Activated T-cell treated with anti-CD3 and anti-CD28 coated beads, Interleukin-2, amount 50 U/mL, for 72 hours (primary cell): Measurements from ENCODE around the gene PNPLA3. TPM values are rescaled to one million over a fixed set of nuclear protein-coding genes. Genes with fewer than 3 reads are reported as not detected.

Source experiments
- ATAC-seq, 2 donors: fragments of 150-1000 bp; cut with Tn5 transposase; replicated peaks in 1 of 2; 2 replicates each; pipeline ENCODE4 v1.10.0; 2021; ENCODE audit warnings: moderate library complexity in 2 of 2, mild to moderate bottlenecking in 1 of 2
- DNase-seq, 2 donors: peaks; one replicate each; pipeline ENCODE4 v3.0.0; 2021 to 2022; ENCODE audit warnings: mixed read lengths in 1 of 2
- H3K27ac Mint-ChIP-seq: one replicate; pipeline ENCODE4 v1.8.0; 2022; ENCODE audit warnings: mild to moderate bottlenecking, moderate library complexity, mixed read lengths
- H3K27me3 Mint-ChIP-seq: one replicate; pipeline ENCODE4 v1.8.0; 2022; ENCODE audit warnings: low read depth, mixed read lengths
- H3K36me3 Mint-ChIP-seq, 2 donors: one replicate each; pipeline ENCODE4 v1.8.0; 2022; ENCODE audit warnings: mixed read lengths in 2 of 2, mild to moderate bottlenecking in 1 of 2; ENCODE audit not compliant: insufficient read depth in 2 of 2
- H3K4me1 Mint-ChIP-seq: one replicate; pipeline ENCODE4 v1.8.0; 2022; ENCODE audit warnings: low read depth, mixed read lengths
- H3K4me3 Mint-ChIP-seq, 2 donors: one replicate each; pipeline ENCODE4 v1.8.0; 2022; ENCODE audit warnings: mild to moderate bottlenecking in 2 of 2, mixed read lengths in 2 of 2, moderate library complexity in 2 of 2
- H3K9me3 Mint-ChIP-seq, 2 donors: one replicate each; pipeline ENCODE4 v1.8.0; 2022; ENCODE audit warnings: mixed read lengths in 2 of 2
- total RNA-seq, 2 donors: library from RNA; stranded (reverse); gene quantifications; one replicate each; pipeline ENCODE4 v1.2.3, GENCODE V29; 2022

PNPLA3 gene
- total RNA-seq, 2 donors from 2014 or later = 0.25 to 0.60 TPM

DNA sequence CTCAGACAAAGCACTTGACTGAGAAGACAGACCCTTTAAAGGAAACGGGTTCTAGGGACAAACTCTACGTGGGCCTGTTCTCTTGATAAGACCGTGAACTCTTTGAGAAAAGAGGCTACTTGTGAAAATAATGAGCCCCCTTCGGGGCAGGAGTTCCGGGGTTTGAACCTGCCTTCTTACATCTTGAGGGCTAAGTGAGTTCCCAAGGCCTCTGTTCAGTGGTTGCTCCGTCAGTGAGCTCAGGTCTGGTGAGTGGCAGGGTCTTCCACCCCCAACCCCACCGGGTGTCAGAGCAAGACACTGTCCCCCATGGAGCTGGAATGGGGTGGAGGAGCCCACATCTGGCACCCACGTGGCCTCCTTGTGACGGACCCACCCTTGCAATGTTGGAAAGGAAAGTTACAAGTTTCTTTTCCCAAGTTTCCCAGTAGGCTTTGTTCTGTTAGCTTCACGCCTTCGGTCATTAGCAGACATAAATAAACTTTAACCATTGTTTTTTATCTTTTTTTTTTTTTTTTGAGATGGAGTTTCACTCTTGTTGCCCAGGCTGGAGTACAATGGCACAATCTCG is 25.3 kb downstream of the PNPLA3 start:
- no peak for ATAC-seq
- Mint-ChIP-seq H3K27me3 (peaks cover 4% of the 10 kb centered on the region), H3K4me1 (peaks cover 13% of the 10 kb centered on the region), H3K4me3 (no peak overlapping the region), H3K9me3 (no peaks in the 10 kb centered on the region), H3K36me3 (no peaks in the 10 kb centered on the region), H3K27ac (no peak overlapping the region)
- no peak for DNase-seq

DNA sequence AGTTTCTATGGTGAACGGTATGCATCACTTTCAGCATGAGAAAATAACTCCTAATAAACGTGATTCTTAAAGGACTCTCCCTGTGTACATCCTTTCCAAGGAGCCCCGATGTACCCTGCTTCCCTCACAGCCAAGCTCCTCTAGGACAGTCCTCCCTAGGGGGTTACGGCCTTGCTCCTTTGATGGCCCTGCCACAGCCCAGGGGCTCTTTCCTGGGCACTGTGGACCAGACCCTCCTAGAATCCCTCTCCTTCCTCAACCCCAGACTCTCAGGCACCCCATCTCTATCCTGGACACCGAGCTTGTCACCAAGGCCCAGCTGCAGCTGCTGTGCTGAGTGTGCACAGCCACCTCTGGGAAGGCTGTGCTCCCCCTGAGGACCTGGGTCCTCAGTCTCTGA is 27.8 kb downstream of the PNPLA3 start:
- H3K4me1 Mint-ChIP-seq = peaks cover 21% of the 10 kb centered on the region
- ATAC-seq = no peak
- no peaks in the 10 kb centered on the region for H3K9me3 Mint-ChIP-seq
- no peak overlapping the region for H3K27ac Mint-ChIP-seq
- no peak overlapping the region for H3K4me3 Mint-ChIP-seq
- no peak for DNase-seq
- no peaks in the 10 kb centered on the region for H3K27me3 Mint-ChIP-seq
- H3K36me3 Mint-ChIP-seq = peaks cover 2 to 3% of the 10 kb centered on the region in 2 donors

DNA sequence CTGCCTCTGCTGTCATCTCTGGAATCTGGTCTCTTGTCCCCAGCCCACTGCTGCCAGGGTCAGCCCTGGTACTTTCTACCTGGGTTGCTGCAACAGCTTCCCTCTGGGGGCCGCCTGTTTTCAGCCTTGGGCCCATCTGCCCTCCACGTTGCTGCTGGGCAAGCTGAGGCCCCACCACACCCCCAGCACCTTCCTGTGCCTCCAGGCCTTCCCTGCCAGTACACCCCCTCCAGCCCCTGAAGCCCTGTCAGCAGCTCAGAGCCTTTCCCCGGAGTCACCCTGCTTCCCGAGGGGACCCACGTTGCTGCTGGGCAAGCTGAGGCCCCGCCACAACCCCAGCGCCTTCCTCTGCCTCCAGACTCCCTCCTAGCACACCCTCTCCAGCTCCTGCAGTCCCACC is 28.4 kb downstream of the PNPLA3 start:
- H3K27ac Mint-ChIP-seq = no peak overlapping the region
- no peak overlapping the region for H3K4me3 Mint-ChIP-seq
- H3K36me3 Mint-ChIP-seq = peaks cover 2 to 3% of the 10 kb centered on the region in 2 donors
- H3K4me1 Mint-ChIP-seq = peaks cover 26% of the 10 kb centered on the region
- H3K27me3 Mint-ChIP-seq = no peaks in the 10 kb centered on the region
- DNase-seq (no peak), ATAC-seq (no peak)
- H3K9me3 Mint-ChIP-seq = no peaks in the 10 kb centered on the region

DNA sequence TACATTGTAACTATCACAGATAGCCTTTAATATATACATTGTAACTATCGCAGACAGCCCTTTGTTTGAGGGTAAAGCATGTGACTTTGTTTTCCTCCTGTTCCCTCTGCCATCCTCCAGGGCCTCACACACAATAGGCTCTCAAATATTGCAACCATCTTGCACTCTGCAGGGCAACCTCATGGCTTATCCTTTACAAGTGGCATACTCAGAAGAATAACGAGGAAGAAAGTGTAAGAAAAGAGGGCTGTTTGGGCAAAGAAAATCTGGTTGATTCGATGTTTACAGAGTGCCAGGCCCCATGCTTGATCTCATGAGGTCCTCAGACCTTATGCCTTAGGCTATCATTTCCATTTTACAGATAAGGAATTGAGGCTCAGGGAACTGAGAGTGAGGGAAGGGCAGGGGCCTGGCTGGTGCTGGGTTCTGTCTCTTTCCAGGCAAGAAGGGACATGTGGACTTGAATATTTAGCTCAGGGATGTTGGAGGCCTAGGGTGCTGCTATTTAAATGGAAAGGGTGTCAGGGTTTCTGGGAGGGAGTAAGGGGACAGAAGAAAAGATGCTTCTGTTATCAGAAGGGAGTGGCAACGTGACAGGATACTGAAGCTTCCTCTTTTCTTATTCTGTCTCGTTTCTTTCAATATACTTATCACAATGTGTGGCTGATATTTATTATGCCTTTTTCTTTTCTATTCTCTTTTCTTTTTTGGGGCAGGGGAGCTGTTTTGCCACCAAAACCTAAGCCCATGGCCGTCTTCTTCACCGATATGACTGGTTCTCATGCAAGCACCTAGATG is 30.6 kb downstream of the PNPLA3 start:
- no peaks in the 10 kb centered on the region for H3K27me3 Mint-ChIP-seq
- no peak for ATAC-seq
- peaks cover 37% of the 10 kb centered on the region for H3K4me1 Mint-ChIP-seq
- H3K36me3 Mint-ChIP-seq = peaks cover 3 to 4% of the 10 kb centered on the region in 2 donors
- H3K9me3 Mint-ChIP-seq = no peaks in the 10 kb centered on the region
- no peak for DNase-seq
- peak overlapping the region; percentile 91 to 100 for H3K4me3 Mint-ChIP-seq
- peak overlapping the region; percentile 77 for H3K27ac Mint-ChIP-seq

DNA sequence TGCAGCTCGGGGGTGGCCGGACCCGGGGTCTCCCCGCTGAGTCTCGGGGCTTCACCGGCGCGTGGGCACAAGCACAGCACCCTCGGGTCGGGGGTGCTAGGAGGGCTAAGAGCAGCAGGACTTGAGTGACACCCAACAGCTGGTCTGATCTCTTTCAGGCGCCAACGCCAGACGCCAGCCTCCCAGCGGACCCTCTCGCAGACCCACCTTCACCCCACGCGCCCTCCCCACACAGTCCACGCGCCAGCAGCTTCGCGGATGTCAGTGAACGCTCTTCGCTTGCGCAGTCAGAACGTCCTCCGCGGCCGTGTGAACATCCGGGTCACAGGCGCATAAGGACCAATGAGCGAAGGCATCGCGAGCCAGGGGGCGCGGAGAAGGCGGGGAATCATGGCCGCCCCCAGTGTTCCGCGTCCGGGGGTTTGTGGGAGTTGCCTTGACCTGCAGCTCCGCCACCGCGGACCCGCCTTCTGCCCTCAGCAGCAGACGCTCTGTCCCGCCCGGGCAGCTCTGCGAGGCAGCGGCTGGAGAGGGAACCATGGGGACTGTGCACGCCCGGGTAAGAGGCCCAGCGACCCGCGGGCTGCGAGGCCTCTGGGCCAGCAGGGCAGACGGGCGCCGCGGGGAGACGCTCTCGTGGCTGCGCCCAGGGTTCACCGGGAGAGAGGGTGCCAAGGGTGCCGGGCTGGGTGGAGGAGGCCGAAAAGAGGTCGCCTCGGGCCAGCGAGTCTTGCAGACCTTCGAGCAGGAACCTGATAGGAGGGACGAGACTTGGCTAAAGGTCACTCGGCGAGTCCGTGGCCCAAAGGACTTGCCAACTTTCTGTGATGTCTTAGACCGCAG is 31.7 kb downstream of the PNPLA3 start, which contains the start of gene SAMM50:
Gene SAMM50, plus strand, starts transcription at position 403 of the 843 bp plus-strand sequence. Its CDS starts 136 bp downstream, at position 539.
- peak within 1 kb of the TSS; percentile 91 to 100 for H3K4me3 Mint-ChIP-seq
- H3K36me3 Mint-ChIP-seq = peaks cover 3 to 4% of the 10 kb centered on the region in 2 donors
- H3K4me1 Mint-ChIP-seq = peaks cover 37% of the 10 kb centered on the region
- peak within 1 kb of the TSS; percentile 97 for H3K27ac Mint-ChIP-seq
- no peaks in the 10 kb centered on the region for H3K9me3 Mint-ChIP-seq
- no peaks in the 10 kb centered on the region for H3K27me3 Mint-ChIP-seq
- peak; percentile 96 to 97 for ATAC-seq
- peak; percentile 93 to 94 for DNase-seq

DNA sequence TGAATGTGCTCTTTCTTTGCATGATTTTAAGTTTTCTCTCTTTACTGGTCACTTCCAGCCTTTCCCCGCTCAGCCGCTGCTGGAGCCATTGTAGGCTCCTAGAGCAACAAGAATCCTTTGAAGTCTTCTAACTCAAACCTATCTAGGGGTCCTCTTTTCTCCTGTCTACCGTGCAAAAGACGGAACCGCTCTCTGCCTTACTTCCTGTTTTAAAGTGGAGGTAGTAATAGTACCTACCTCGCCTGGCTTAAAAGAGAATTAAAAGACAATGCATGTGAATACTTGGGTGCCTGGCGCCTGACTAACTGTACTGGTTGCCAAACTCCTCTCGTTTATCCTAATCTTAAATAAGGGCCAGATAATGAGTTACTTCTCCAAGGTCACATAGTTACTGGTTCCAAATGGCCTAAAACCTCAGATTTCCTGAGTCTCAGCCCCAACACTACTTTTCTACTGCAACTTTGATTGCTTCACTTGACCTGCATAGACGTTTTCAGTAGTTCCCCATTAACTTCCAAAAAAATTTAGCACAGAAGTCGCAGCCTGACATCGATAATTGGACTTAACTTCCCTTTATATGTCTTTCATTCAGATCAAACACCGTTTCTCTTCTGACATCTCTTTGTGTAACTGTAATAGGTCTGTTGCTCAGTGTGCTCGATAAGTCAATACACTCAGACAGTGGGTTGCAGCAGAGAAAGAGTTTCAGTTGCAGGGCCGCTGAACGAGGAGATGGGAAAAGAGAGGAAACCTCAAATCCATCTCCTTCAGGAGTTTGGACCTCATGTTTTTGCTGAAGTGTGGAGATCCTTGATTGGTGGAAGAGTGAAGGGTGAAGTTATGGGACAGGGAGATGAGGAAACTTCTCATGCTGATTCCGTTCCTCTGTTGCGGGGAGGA is 32.5 kb downstream of the PNPLA3 start:
- ATAC-seq (no peak), DNase-seq (no peak)
- H3K4me3 Mint-ChIP-seq = peak overlapping the region; percentile 91 to 100
- peak overlapping the region; percentile 97 for H3K27ac Mint-ChIP-seq
- peaks cover 3 to 4% of the 10 kb centered on the region in 2 donors for H3K36me3 Mint-ChIP-seq
- no peaks in the 10 kb centered on the region for H3K9me3 Mint-ChIP-seq
- peaks cover 37% of the 10 kb centered on the region for H3K4me1 Mint-ChIP-seq
- no peaks in the 10 kb centered on the region for H3K27me3 Mint-ChIP-seq

DNA sequence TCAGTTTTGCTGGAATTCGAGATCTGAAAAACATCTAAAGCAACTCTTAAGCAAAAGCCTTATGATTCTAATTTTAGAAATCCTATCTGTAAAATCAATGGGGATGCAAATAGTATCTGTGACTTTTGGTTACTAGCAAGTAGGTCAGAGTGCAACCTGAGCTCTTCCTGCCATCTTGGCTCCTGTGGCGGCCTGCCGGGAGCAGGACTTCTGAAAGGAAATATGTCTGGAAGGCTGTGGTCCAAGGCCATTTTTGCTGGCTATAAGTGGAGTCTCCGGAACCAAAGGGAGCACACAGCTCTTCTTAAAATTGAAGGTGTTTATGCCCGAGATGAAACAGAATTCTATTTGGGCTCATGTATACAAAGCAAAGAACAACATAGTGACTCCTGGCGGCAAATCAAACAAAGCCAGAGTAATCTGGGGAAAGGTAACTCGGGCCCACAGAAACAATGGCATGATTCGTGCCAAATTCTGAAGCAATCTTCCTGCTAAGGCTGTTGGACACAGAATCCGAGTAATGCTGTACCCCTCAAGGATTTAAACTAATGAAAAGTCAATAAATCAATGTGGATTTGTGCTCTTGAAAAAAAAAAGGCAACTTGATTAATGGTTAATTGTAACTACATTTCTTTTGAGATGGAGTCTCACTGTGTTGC is 33.3 kb downstream of the PNPLA3 start:
- peak overlapping the region; percentile 91 to 100 for H3K4me3 Mint-ChIP-seq

DNA sequence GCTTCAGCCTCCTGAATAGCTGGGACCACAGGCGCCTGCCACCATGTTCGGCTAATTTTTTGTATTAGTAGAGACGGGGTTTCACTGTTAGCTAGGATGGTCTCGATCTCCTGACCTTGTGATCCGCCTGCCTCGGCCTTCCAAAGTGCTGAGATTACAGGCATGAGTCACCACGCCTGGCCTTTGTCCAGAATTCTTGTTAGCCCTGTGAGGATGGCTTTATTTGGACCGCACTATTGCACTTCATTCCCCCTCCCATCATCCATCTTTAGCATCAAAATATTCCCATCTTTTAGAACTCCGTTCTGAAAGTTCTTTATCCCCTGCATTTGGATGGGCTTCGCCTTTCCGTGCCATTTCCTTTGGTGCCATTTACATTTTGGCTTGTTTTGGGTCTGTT is 34.3 kb downstream of the PNPLA3 start:
- peaks cover 37% of the 10 kb centered on the region for H3K4me1 Mint-ChIP-seq
- no peak for ATAC-seq
- no peak for DNase-seq
- peaks cover 3 to 4% of the 10 kb centered on the region in 2 donors for H3K36me3 Mint-ChIP-seq
- H3K4me3 Mint-ChIP-seq = peak overlapping the region in 1 of 2 donors; percentile 0
- H3K27ac Mint-ChIP-seq = no peak overlapping the region
- H3K27me3 Mint-ChIP-seq = no peaks in the 10 kb centered on the region
- no peaks in the 10 kb centered on the region for H3K9me3 Mint-ChIP-seq

More for the DNA sequence above, 33.3 kb downstream of the PNPLA3 start:
- peaks cover 37% of the 10 kb centered on the region for H3K4me1 Mint-ChIP-seq
- ATAC-seq (no peak), DNase-seq (no peak)
- H3K36me3 Mint-ChIP-seq = peaks cover 3 to 4% of the 10 kb centered on the region in 2 donors
- H3K27ac Mint-ChIP-seq = no peak overlapping the region
- no peaks in the 10 kb centered on the region for H3K27me3 Mint-ChIP-seq
- H3K9me3 Mint-ChIP-seq = no peaks in the 10 kb centered on the region

DNA sequence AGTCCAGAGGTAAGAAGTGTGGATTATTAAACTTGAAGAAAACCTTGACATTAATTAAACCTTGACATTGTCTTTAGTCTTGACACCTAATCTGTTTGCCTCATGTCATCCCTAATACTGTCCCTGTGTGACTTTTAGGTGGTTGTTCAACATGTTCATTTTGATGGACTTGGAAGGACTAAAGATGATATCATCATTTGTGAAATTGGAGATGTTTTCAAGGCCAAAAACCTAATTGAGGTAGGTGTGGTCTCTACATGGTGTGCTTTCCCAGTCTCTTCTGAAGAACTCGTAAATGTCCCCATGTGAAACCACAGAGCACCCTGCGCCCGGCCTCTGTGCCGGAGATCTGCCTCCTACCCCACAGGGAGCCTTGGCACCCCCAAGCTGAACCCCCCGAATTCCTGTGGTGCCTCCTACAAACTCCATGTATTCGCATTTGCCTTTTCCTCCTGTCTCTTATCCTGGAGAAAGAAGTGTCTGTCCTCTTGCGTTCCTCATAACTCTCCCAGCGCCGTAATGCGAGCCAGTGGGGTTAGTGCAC is 40.8 kb downstream of the PNPLA3 start:
- ATAC-seq = no peak
- H3K4me1 Mint-ChIP-seq = no peaks in the 10 kb centered on the region
- no peaks in the 10 kb centered on the region for H3K9me3 Mint-ChIP-seq
- H3K4me3 Mint-ChIP-seq = no peak overlapping the region
- H3K27ac Mint-ChIP-seq = no peak overlapping the region
- no peaks in the 10 kb centered on the region for H3K27me3 Mint-ChIP-seq
- H3K36me3 Mint-ChIP-seq = peaks cover 6 to 15% of the 10 kb centered on the region in 2 donors
- DNase-seq = no peak

DNA sequence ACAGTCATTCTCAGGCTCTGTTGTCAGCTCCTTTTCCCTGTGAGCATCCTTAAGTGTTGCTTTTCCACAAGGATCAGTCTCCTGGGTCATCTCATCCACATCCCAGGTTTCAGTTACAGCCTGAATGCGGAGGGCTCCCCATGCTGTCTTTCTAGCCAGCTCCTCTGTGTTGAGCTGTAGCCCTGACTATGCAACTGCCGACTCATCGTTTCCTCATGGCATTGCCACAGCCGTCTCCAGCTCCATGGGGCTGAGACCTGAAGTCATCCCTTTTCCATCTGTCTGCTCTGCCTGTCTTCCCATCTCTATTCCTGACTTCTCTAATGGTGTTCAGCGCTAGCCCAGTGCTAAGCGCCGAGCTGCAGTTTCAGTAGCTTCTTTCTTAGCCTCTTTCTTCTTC is 43.5 kb downstream of the PNPLA3 start:
- H3K27me3 Mint-ChIP-seq = no peaks in the 10 kb centered on the region
- DNase-seq (no peak), ATAC-seq (no peak)
- H3K9me3 Mint-ChIP-seq = no peaks in the 10 kb centered on the region
- H3K4me1 Mint-ChIP-seq = no peaks in the 10 kb centered on the region
- H3K4me3 Mint-ChIP-seq = no peak overlapping the region
- H3K36me3 Mint-ChIP-seq = peaks cover 6 to 18% of the 10 kb centered on the region in 2 donors
- no peak overlapping the region for H3K27ac Mint-ChIP-seq

DNA sequence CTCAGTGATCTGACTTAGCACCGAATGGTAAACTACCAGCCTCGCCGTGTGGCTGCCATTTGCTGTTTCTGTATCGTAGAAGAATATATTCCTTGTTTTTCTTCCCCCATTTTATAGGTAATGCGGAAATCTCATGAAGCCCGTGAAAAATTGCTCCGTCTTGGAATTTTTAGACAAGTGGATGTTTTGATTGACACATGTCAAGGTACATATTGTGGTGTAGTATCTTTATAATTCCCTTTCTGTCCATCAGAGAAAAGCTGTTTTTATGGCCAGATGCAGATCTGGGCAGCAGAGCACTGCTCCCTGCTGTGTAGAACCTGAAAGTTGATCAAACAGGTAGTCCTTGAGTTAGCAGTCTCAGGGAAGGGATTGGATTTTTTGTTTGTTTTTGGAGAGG is 45.0 kb downstream of the PNPLA3 start:
- DNase-seq = no peak
- Mint-ChIP-seq H3K4me1 (no peaks in the 10 kb centered on the region), H3K36me3 (peaks cover 6 to 18% of the 10 kb centered on the region in 2 donors), H3K4me3 (no peak overlapping the region), H3K9me3 (no peaks in the 10 kb centered on the region), H3K27me3 (no peaks in the 10 kb centered on the region), H3K27ac (no peak overlapping the region)
- no peak for ATAC-seq
